Stimulated activated naive CD8-positive, alpha-beta T cell treated with anti-CD3 and anti-CD28 coated beads, Interleukin-15, amount 100 ng/mL, for 72 hours (primary cell): Measurements from ENCODE around the gene ARID1B.

Experiments used
- ATAC-seq: fragments of 150-1000 bp; cut with Tn5 transposase; 2 replicates; pipeline ENCODE4 v1.10.0; 2021; ENCODE audit warnings: mild to moderate bottlenecking, moderate library complexity
- DNase-seq, 2 donors: peaks; one replicate each; pipeline ENCODE4 v3.0.0; 2021 to 2022
- H3K27ac Mint-ChIP-seq, 2 donors: one replicate each; pipeline ENCODE4 v1.8.0; 2022; ENCODE audit warnings: mild to moderate bottlenecking in 2 of 2, mixed read lengths in 2 of 2, moderate library complexity in 2 of 2
- H3K27me3 Mint-ChIP-seq: one replicate; pipeline ENCODE4 v1.8.0; 2022; ENCODE audit warnings: mixed read lengths
- H3K4me1 Mint-ChIP-seq: one replicate; pipeline ENCODE4 v1.8.0; 2022; ENCODE audit warnings: mild to moderate bottlenecking, mixed read lengths
- H3K4me3 Mint-ChIP-seq, 2 donors: one replicate each; pipeline ENCODE4 v1.8.0; 2022; ENCODE audit warnings: mild to moderate bottlenecking in 2 of 2, mixed read lengths in 2 of 2, moderate library complexity in 1 of 2
- H3K9me3 Mint-ChIP-seq, 2 donors: one replicate each; pipeline ENCODE4 v1.8.0; 2022; ENCODE audit warnings: mixed read lengths in 2 of 2

Gene ARID1B

GRCh38 chr6:156864557-156864956, 87.4 kb downstream of the ARID1B start:
- H3K27ac Mint-ChIP-seq = no peak overlapping the region
- H3K4me1 Mint-ChIP-seq = peaks cover 81% of the 10 kb centered on the region
- no peak overlapping the region for H3K4me3 Mint-ChIP-seq
- DNase-seq (no peak), ATAC-seq (no peak)
- no peaks in the 10 kb centered on the region for H3K9me3 Mint-ChIP-seq
- no peaks in the 10 kb centered on the region for H3K27me3 Mint-ChIP-seq

- H3K4me3 Mint-ChIP-seq = no peak overlapping the region
- H3K27ac Mint-ChIP-seq = peak overlapping the region in 1 of 2 donors; percentile 44
- DNase-seq = no peak
- ATAC-seq = no peak
- H3K9me3 Mint-ChIP-seq = no peaks in the 10 kb centered on the region
- no peaks in the 10 kb centered on the region for H3K27me3 Mint-ChIP-seq
- H3K4me1 Mint-ChIP-seq = peaks cover 79% of the 10 kb centered on the region
Observed at GRCh38 chr6:156865019-156865629, 87.9 kb downstream of the ARID1B start.

GRCh38 chr6:156866220-156867015, 89.2 kb downstream of the ARID1B start:
- H3K9me3 Mint-ChIP-seq = no peaks in the 10 kb centered on the region
- no peak for DNase-seq
- peak overlapping the region; percentile 33 to 52 for H3K4me3 Mint-ChIP-seq
- H3K27me3 Mint-ChIP-seq = no peaks in the 10 kb centered on the region
- peak; percentile 86 for ATAC-seq
- H3K27ac Mint-ChIP-seq = peak overlapping the region in 1 of 2 donors; percentile 20
- H3K4me1 Mint-ChIP-seq = peaks cover 78% of the 10 kb centered on the region

- Mint-ChIP-seq H3K4me1 (peaks cover 77% of the 10 kb centered on the region), H3K27ac (no peak overlapping the region), H3K27me3 (no peaks in the 10 kb centered on the region), H3K9me3 (no peaks in the 10 kb centered on the region), H3K4me3 (peak overlapping the region in 1 of 2 donors; percentile 8)
- ATAC-seq (no peak), DNase-seq (no peak)
Observed at GRCh38 chr6:156867121-156867520, 89.9 kb downstream of the ARID1B start.

- no peak overlapping the region for H3K4me3 Mint-ChIP-seq
- H3K9me3 Mint-ChIP-seq = no peaks in the 10 kb centered on the region
- peaks cover 64% of the 10 kb centered on the region for H3K4me1 Mint-ChIP-seq
- no peak overlapping the region for H3K27ac Mint-ChIP-seq
- DNase-seq = no peak
- no peaks in the 10 kb centered on the region for H3K27me3 Mint-ChIP-seq
- ATAC-seq = no peak
Observed at GRCh38 chr6:156868385-156868784, 91.2 kb downstream of the ARID1B start.

GRCh38 chr6:156869980-156870398, 92.8 kb downstream of the ARID1B start:
- H3K9me3 Mint-ChIP-seq = no peaks in the 10 kb centered on the region
- peaks cover 72% of the 10 kb centered on the region for H3K4me1 Mint-ChIP-seq
- ATAC-seq (no peak), DNase-seq (no peak)
- no peak overlapping the region for H3K4me3 Mint-ChIP-seq
- no peak overlapping the region for H3K27ac Mint-ChIP-seq
- no peaks in the 10 kb centered on the region for H3K27me3 Mint-ChIP-seq

GRCh38 chr6:156870924-156871539, 93.9 kb downstream of the ARID1B start:
- peaks cover 66% of the 10 kb centered on the region for H3K4me1 Mint-ChIP-seq
- DNase-seq = no peak
- H3K9me3 Mint-ChIP-seq = no peaks in the 10 kb centered on the region
- no peak for ATAC-seq
- H3K4me3 Mint-ChIP-seq = no peak overlapping the region
- peak overlapping the region in 1 of 2 donors; percentile 37 for H3K27ac Mint-ChIP-seq
- no peaks in the 10 kb centered on the region for H3K27me3 Mint-ChIP-seq

- peak overlapping the region in 1 of 2 donors; percentile 28 for H3K27ac Mint-ChIP-seq
- ATAC-seq (no peak), DNase-seq (no peak)
- H3K9me3 Mint-ChIP-seq = no peaks in the 10 kb centered on the region
- no peaks in the 10 kb centered on the region for H3K27me3 Mint-ChIP-seq
- H3K4me1 Mint-ChIP-seq = peaks cover 58% of the 10 kb centered on the region
- no peak overlapping the region for H3K4me3 Mint-ChIP-seq
Observed at GRCh38 chr6:156872903-156873302, 95.7 kb downstream of the ARID1B start.

- no peaks in the 10 kb centered on the region for H3K9me3 Mint-ChIP-seq
- H3K4me1 Mint-ChIP-seq = peaks cover 56% of the 10 kb centered on the region
- H3K27ac Mint-ChIP-seq = peak overlapping the region in 1 of 2 donors; percentile 88
- no peaks in the 10 kb centered on the region for H3K27me3 Mint-ChIP-seq
- DNase-seq (no peak), ATAC-seq (no peak)
- no peak overlapping the region for H3K4me3 Mint-ChIP-seq
Observed at GRCh38 chr6:156873654-156874380, 96.6 kb downstream of the ARID1B start.

GRCh38 chr6:156875062-156875461, 97.9 kb downstream of the ARID1B start:
- peaks cover 56% of the 10 kb centered on the region for H3K4me1 Mint-ChIP-seq
- ATAC-seq (peak; percentile 73), DNase-seq (no peak)
- no peaks in the 10 kb centered on the region for H3K27me3 Mint-ChIP-seq
- H3K9me3 Mint-ChIP-seq = no peaks in the 10 kb centered on the region
- no peak overlapping the region for H3K4me3 Mint-ChIP-seq
- no peak overlapping the region for H3K27ac Mint-ChIP-seq

- H3K4me3 Mint-ChIP-seq = no peak overlapping the region
- H3K4me1 Mint-ChIP-seq = peaks cover 51% of the 10 kb centered on the region
- peak overlapping the region in 1 of 2 donors; percentile 81 for H3K27ac Mint-ChIP-seq
- ATAC-seq (no peak), DNase-seq (no peak)
- no peaks in the 10 kb centered on the region for H3K27me3 Mint-ChIP-seq
- no peaks in the 10 kb centered on the region for H3K9me3 Mint-ChIP-seq
Observed at GRCh38 chr6:156876302-156876701, 99.1 kb downstream of the ARID1B start.

GRCh38 chr6:156877126-156877863, 100.1 kb downstream of the ARID1B start:
- peak overlapping the region in 1 of 2 donors; percentile 81 for H3K27ac Mint-ChIP-seq
- H3K4me3 Mint-ChIP-seq = no peak overlapping the region
- H3K9me3 Mint-ChIP-seq = no peaks in the 10 kb centered on the region

GRCh38 chr6:156878681-156879080, 101.5 kb downstream of the ARID1B start:
- Mint-ChIP-seq H3K4me3 (no peak overlapping the region), H3K9me3 (no peaks in the 10 kb centered on the region), H3K4me1 (peaks cover 64% of the 10 kb centered on the region), H3K27ac (no peak overlapping the region), H3K27me3 (no peaks in the 10 kb centered on the region)
- DNase-seq (no peak), ATAC-seq (no peak)

More at GRCh38 chr6:156877126-156877863, 100.1 kb downstream of the ARID1B start:
- Mint-ChIP-seq H3K4me1 (peaks cover 53% of the 10 kb centered on the region), H3K27me3 (no peaks in the 10 kb centered on the region)
- DNase-seq = no peak
- ATAC-seq = no peak

GRCh38 chr6:156879186-156879585, 102.0 kb downstream of the ARID1B start:
- DNase-seq (no peak), ATAC-seq (no peak)
- no peak overlapping the region for H3K4me3 Mint-ChIP-seq
- no peaks in the 10 kb centered on the region for H3K9me3 Mint-ChIP-seq
- H3K27me3 Mint-ChIP-seq = no peaks in the 10 kb centered on the region
- H3K4me1 Mint-ChIP-seq = peaks cover 64% of the 10 kb centered on the region
- no peak overlapping the region for H3K27ac Mint-ChIP-seq

- Mint-ChIP-seq H3K9me3 (no peaks in the 10 kb centered on the region), H3K4me3 (no peak overlapping the region), H3K4me1 (peaks cover 64% of the 10 kb centered on the region), H3K27me3 (no peaks in the 10 kb centered on the region), H3K27ac (no peak overlapping the region)
- DNase-seq (no peak), ATAC-seq (no peak)
Observed at GRCh38 chr6:156879591-156879990, 102.4 kb downstream of the ARID1B start.
